Neural crest cell (in vitro differentiated cells): Measurements from ENCODE around the gene PAX5. TPM values are rescaled to one million over a fixed set of nuclear protein-coding genes. Genes with fewer than 3 reads are reported as not detected.

Source experiments
- DNase-seq: peaks from one replicate; pipeline ENCODE4 v3.0.0; 2021; ENCODE audit warnings: low read depth, mixed read lengths, low spot score
- H3K27ac Mint-ChIP-seq: one replicate; pipeline ENCODE4 v1.8.0; 2021; ENCODE audit warnings: mild to moderate bottlenecking, mixed read lengths; ENCODE audit not compliant: unreplicated experiment
- H3K27me3 Mint-ChIP-seq: 2 replicates; pipeline ENCODE4 v1.8.0; 2021; ENCODE audit warnings: low read depth, mild to moderate bottlenecking, mixed read lengths
- H3K36me3 Mint-ChIP-seq: 2 replicates; pipeline ENCODE4 v1.8.0; 2021; ENCODE audit warnings: low read depth, mild to moderate bottlenecking, mixed read lengths
- H3K4me1 Mint-ChIP-seq: 2 replicates; pipeline ENCODE4 v1.8.0; 2021; ENCODE audit warnings: mixed read lengths
- H3K4me3 Mint-ChIP-seq: one replicate; pipeline ENCODE4 v1.8.0; 2021; ENCODE audit warnings: mild to moderate bottlenecking, mixed read lengths
- H3K9me3 Mint-ChIP-seq: 2 replicates; pipeline ENCODE4 v1.8.0; 2021; ENCODE audit warnings: mixed read lengths
- total RNA-seq: library from RNA; stranded (reverse); gene quantifications from 2 replicates; pipeline ENCODE4 v1.2.1, GENCODE V29; 2021
- TF ChIP-seq, protein P1 (sequence below): fragments of 200-600 bp; sonication (generic); conservative IDR thresholded peaks from 2 replicates; pipeline ENCODE4 v1.5.0; 2021; ENCODE audit warnings: antibody characterized with exemption, mild to moderate bottlenecking

PAX5 gene
- total RNA-seq, 1 donor from 2014 or later, result 19.5 TPM

- TF ChIP-seq, protein P1, sequence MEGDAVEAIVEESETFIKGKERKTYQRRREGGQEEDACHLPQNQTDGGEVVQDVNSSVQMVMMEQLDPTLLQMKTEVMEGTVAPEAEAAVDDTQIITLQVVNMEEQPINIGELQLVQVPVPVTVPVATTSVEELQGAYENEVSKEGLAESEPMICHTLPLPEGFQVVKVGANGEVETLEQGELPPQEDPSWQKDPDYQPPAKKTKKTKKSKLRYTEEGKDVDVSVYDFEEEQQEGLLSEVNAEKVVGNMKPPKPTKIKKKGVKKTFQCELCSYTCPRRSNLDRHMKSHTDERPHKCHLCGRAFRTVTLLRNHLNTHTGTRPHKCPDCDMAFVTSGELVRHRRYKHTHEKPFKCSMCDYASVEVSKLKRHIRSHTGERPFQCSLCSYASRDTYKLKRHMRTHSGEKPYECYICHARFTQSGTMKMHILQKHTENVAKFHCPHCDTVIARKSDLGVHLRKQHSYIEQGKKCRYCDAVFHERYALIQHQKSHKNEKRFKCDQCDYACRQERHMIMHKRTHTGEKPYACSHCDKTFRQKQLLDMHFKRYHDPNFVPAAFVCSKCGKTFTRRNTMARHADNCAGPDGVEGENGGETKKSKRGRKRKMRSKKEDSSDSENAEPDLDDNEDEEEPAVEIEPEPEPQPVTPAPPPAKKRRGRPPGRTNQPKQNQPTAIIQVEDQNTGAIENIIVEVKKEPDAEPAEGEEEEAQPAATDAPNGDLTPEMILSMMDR, result no peak
- Mint-ChIP-seq H3K27me3 (peaks cover 40% of the 10 kb centered on the region), H3K27ac (no peak overlapping the region), H3K36me3 (no peaks in the 10 kb centered on the region), H3K4me3 (no peak overlapping the region), H3K9me3 (no peaks in the 10 kb centered on the region), H3K4me1 (peaks cover 45% of the 10 kb centered on the region)
- no peak for DNase-seq
Observed at GRCh38 chr9:36999728-37000333, 34.2 kb downstream of the PAX5 start.

DNA sequence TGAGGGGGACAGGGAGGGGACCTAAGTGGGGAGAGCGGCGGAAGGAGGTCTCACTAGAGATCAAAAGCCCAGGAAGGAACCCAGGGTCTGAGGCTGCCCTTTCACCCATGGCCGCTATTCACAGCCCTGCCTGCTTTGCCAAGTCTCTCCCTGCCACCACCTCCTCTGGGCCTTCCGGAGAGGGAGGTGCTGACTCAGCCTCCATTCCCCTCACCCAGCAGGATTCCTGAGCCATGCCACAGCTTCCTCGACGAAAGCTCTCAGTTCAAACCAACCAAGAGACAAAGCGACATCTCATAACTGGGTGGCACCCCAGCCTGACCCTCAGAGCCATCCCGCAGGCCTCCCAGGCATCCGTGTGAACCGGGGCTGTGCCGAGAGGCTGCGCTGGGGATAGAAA is 36.7 kb downstream of the PAX5 start:
- H3K4me1 Mint-ChIP-seq, result peaks cover 41% of the 10 kb centered on the region
- H3K4me3 Mint-ChIP-seq, result peak overlapping the region; percentile 15
- peaks cover 29% of the 10 kb centered on the region for H3K27me3 Mint-ChIP-seq
- H3K9me3 Mint-ChIP-seq, result no peaks in the 10 kb centered on the region
- TF ChIP-seq, protein P1, result no peak
- H3K36me3 Mint-ChIP-seq, result no peaks in the 10 kb centered on the region
- H3K27ac Mint-ChIP-seq, result peak overlapping the region; percentile 54
- DNase-seq, result no peak

DNA sequence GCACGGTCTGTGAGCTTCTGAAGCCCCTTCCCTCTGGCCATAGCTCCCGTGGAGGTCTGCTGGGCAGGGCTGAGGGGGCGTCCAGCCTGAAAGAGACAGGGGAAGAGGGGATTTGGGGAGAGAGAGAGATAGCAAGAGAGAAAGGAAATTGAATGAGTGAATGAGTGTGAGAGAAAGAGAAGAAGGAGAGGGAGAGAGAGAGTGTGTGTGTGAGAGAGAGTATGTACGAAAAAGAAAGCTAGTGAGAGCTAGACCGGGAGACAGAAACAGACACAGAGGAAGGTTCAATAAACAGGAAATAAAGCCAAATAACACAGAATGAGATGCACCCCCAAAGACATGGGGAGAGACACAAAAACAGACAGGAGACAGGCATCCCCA is 37.4 kb downstream of the PAX5 start:
- peak overlapping the region; percentile 15 for H3K4me3 Mint-ChIP-seq
- peaks cover 1% of the 10 kb centered on the region for H3K9me3 Mint-ChIP-seq
- peaks cover 29% of the 10 kb centered on the region for H3K27me3 Mint-ChIP-seq
- H3K4me1 Mint-ChIP-seq, result peaks cover 36% of the 10 kb centered on the region
- peaks cover under 1% of the 10 kb centered on the region for H3K36me3 Mint-ChIP-seq
- TF ChIP-seq, protein P1, result no peak
- DNase-seq, result no peak
- peak overlapping the region; percentile 81 for H3K27ac Mint-ChIP-seq

GRCh38 chr9:36995927-36996705 is 38.0 kb downstream of the PAX5 start:
- DNase-seq, result peak; percentile 68
- Mint-ChIP-seq H3K36me3 (peaks cover 4% of the 10 kb centered on the region), H3K27ac (peak overlapping the region; percentile 81), H3K4me3 (no peak overlapping the region), H3K9me3 (peaks cover 4% of the 10 kb centered on the region), H3K4me1 (peaks cover 32% of the 10 kb centered on the region), H3K27me3 (peaks cover 29% of the 10 kb centered on the region)
- TF ChIP-seq, protein P1, result peak; percentile 61

DNA sequence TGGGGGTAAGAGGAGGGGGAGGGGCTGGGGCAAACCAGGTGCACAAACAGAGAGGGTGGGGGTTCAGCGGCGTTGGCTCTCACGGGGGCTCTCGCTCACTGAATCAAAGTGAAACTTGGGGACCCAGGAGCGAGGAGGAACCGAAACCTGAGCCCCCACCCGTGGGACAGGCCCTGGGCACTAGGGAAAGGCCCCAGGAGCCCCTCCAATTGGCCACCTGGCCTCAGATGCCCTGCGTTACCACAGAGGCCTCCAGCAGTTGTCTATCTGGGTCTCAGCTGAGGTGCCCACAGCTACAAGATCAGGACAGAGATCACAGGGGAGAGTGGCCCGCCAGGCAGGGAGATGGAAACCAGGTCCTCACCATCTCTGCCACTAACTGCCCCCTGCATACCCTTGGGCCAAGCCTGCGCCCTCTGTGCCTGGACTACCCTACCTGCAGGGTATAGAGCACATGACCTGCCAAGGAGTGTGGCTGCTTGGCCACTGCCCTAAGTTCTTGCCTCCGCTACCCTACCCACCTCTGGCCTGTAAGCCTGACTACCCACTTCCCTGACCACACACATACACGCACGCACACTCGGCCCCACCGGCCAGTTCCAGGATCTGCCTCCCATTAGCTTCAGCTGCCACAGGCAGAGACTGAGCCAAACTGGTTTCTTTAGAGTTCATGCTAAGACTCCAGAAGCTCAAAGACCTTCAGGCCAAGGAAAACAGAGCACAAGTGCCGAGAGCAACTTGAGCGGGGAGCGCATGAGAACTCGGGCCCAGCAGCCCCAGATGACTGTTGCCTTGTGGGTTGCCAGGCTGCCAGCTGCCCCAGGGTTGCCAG is 39.9 kb downstream of the PAX5 start:
- DNase-seq, result no peak
- Mint-ChIP-seq H3K4me1 (peaks cover 34% of the 10 kb centered on the region), H3K27me3 (peaks cover 45% of the 10 kb centered on the region), H3K36me3 (peaks cover 10% of the 10 kb centered on the region), H3K4me3 (no peak overlapping the region), H3K27ac (no peak overlapping the region), H3K9me3 (peaks cover 9% of the 10 kb centered on the region)
- TF ChIP-seq, protein P1, result no peak
